SK-MEL-5 (cell line): Measurements from ENCODE around the gene SLC30A7. TPM values are rescaled to one million over a fixed set of nuclear protein-coding genes. Genes with fewer than 3 reads are reported as not detected.

Experiments used
- DNase-seq: peaks from one replicate; pipeline ENCODE4 v3.0.0-alpha.2; 2016; ENCODE audit warnings: low read depth, low spot score
- in situ Hi-C: cut with HindIII; loops from 2 replicates; pipeline ENCODE4 v1.10.0; 2016; ENCODE audit warnings: low sequenced_read_pairs, high pct_unique_total_duplicates, low pct_unique_long_range_greater_than_20kb
- total RNA-seq: library from RNA; depleted of rRNA; stranded (reverse); fragments of >200 nt; shearing (Covaris generic); gene quantifications from 2 replicates; pipeline ENCODE4 v1.2.3, GENCODE V29; 2014; rRNA removed

Gene SLC30A7
- total RNA-seq, 1 experiment from 2014 or later, result 33.4 TPM

GRCh38 chr1:101029184-101029583 is 133.3 kb downstream of the SLC30A7 start:
- no peak for DNase-seq
- in situ Hi-C loops, result no loop called here

DNA sequence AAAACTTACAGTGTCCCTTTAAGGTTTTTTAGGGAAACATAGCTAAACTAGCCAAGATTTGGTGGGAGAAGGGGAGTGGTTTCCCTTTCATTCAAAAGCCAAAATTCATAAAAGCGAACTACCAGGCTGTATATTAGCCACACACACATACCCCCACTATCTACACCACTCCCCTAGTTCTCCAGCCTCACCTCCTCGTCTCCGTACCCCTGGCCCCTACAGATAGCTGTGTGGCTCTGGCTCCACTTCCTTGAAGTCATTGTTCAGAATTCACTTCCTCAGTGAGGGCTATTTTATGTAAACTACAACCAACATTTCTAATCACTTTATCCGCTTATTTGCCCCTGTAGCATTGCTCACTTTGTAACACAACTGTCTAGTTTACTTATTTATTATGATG is 135.0 kb downstream of the SLC30A7 start:
- no peak for DNase-seq
- in situ Hi-C loops, result no loop called here

Other genes starting within 250 kb of the SLC30A7 start
- not detected in 2 replicates for gene VCAM1, start 176.3 kb upstream of the SLC30A7 start, total RNA-seq
- 14.4 and 17.2 TPM in 2 replicates for gene EXTL2, start 1.2 kb upstream of the SLC30A7 start, total RNA-seq
- 46.8 and 48.3 TPM in 2 replicates for gene DPH5, start 129.7 kb downstream of the SLC30A7 start, total RNA-seq